Neural cell (in vitro differentiated cells): ENCODE results near the gene PDK2. TPM values are rescaled to one million over a fixed set of nuclear protein-coding genes. Genes with fewer than 3 reads are reported as not detected.

ENCODE experiments used
- H2AFZ ChIP-seq: fragments of 200-600, 300-800 bp; sonication (generic), shearing (Covaris generic); 2 replicates; pipeline ENCODE4 v1.6.0; 2014; ENCODE audit warnings: low read depth, mild to moderate bottlenecking, antibody characterized with exemption, low read length, moderate library complexity
- H3F3A ChIP-seq: fragments of 200-600 bp; shearing (Covaris generic); 2 replicates; pipeline ENCODE4 v1.6.1; 2016; ENCODE audit warnings: mild to moderate bottlenecking, moderate library complexity, mixed read lengths, antibody characterized with exemption, low read length; ENCODE audit not compliant: insufficient read depth, poor library complexity, severe bottlenecking
- H3K27ac ChIP-seq: fragments of 200-600, 300-800 bp; sonication (generic), shearing (Covaris generic); 2 replicates; pipeline ENCODE4 v1.5.1; 2014; ENCODE audit warnings: mild to moderate bottlenecking, low read length, moderate library complexity
- H3K27me3 ChIP-seq: fragments of 300-800, 200-600 bp; sonication (generic), shearing (Covaris generic); 2 replicates; pipeline ENCODE4 v1.6.0; 2014; ENCODE audit warnings: mild to moderate bottlenecking, low read depth, low read length, moderate library complexity; ENCODE audit not compliant: insufficient read depth
- H3K36me3 ChIP-seq: fragments of 300-800, 200-600 bp; sonication (generic), shearing (Covaris generic); 2 replicates; pipeline ENCODE4 v1.5.1; 2014; ENCODE audit warnings: mild to moderate bottlenecking, antibody characterized with exemption, low read length, moderate library complexity; ENCODE audit not compliant: insufficient read depth
- H3K4me2 ChIP-seq: fragments of 300-800, 200-600 bp; sonication (generic), shearing (Covaris generic); 2 replicates; pipeline ENCODE4 v1.6.0; 2014; ENCODE audit warnings: mild to moderate bottlenecking, low read length
- H3K4me3 ChIP-seq: fragments of 300-800, 200-600 bp; sonication (generic), shearing (Covaris generic); 2 replicates; pipeline ENCODE4 v1.5.1; 2014; ENCODE audit warnings: mild to moderate bottlenecking, low read length, moderate library complexity
- H3K79me2 ChIP-seq: fragments of 200-600 bp; shearing (Covaris generic); replicated peaks from 2 replicates; pipeline ENCODE4 v1.6.0; 2014; ENCODE audit warnings: mild to moderate bottlenecking, low read length, moderate library complexity; ENCODE audit not compliant: insufficient read depth
- H3K9ac ChIP-seq: fragments of 300-800, 200-600 bp; sonication (generic), shearing (Covaris generic); 2 replicates; pipeline ENCODE4 v1.6.1; 2016; ENCODE audit warnings: mild to moderate bottlenecking, low read length, mixed read lengths
- H3K9me2 ChIP-seq: fragments of 200-600 bp; shearing (Covaris generic); 2 replicates; pipeline ENCODE4 v1.6.1; 2016; ENCODE audit warnings: mild to moderate bottlenecking, low read length, mixed read lengths; ENCODE audit not compliant: insufficient read depth
- H3K9me3 ChIP-seq: fragments of 200-600, 300-800 bp; sonication (generic), shearing (Covaris generic); 2 replicates; pipeline ENCODE4 v1.6.1; 2016; ENCODE audit warnings: mild to moderate bottlenecking, mixed run types, low read length, moderate library complexity, mixed read lengths
- H4K20me1 ChIP-seq: fragments of 200-600 bp; shearing (Covaris generic); 2 replicates; pipeline ENCODE4 v1.6.1; 2016; ENCODE audit warnings: mild to moderate bottlenecking, mixed run types; ENCODE audit not compliant: insufficient read depth
- CTCF ChIP-seq: fragments of 450-650 bp; IDR thresholded peaks from 2 replicates; pipeline ENCODE4 v1.5.1; 2014; ENCODE audit warnings: antibody characterized with exemption, mild to moderate bottlenecking, moderate library complexity; ENCODE audit not compliant: poor library complexity, severe bottlenecking
- EP300 ChIP-seq: fragments of 450-650 bp; conservative IDR thresholded peaks from 2 replicates; pipeline ENCODE4 v1.6.1; 2014; ENCODE audit warnings: antibody characterized with exemption, mild to moderate bottlenecking, moderate library complexity; ENCODE audit not compliant: poor library complexity, severe bottlenecking
- EZH2 ChIP-seq: fragments of 200-600, 300-800 bp; shearing (Covaris generic), sonication (generic); IDR thresholded peaks from 2 replicates; pipeline ENCODE4 v1.6.1; 2014; ENCODE audit warnings: antibody characterized with exemption, low read length, borderline replicate concordance, mild to moderate bottlenecking; ENCODE audit not compliant: insufficient read depth, poor library complexity, severe bottlenecking
- MXI1 ChIP-seq: fragments of 450-650 bp; conservative IDR thresholded peaks from 2 replicates; pipeline ENCODE4 v1.6.1; 2014; ENCODE audit warnings: antibody characterized with exemption, mild to moderate bottlenecking; ENCODE audit not compliant: poor library complexity, severe bottlenecking
- POLR2AphosphoS5 ChIP-seq: IDR thresholded peaks from 2 replicates; pipeline ENCODE4 v1.6.1; 2012
- RAD21 ChIP-seq: fragments of 450-650 bp; conservative IDR thresholded peaks from 2 replicates; pipeline ENCODE4 v1.6.1; 2014; ENCODE audit warnings: antibody characterized with exemption, mild to moderate bottlenecking, moderate library complexity
- REST ChIP-seq: IDR thresholded peaks from 2 replicates; pipeline ENCODE4 v1.6.1; 2012; ENCODE audit warnings: borderline replicate concordance
- SMC3 ChIP-seq: fragments of 450-650 bp; conservative IDR thresholded peaks from 2 replicates; pipeline ENCODE4 v1.6.1; 2014; ENCODE audit warnings: antibody characterized with exemption, mild to moderate bottlenecking, moderate library complexity; ENCODE audit not compliant: poor library complexity
- TAF1 ChIP-seq: IDR thresholded peaks from 2 replicates; pipeline ENCODE4 v1.6.1; 2012; ENCODE audit warnings: low read depth
- polyA plus RNA-seq: library from polyadenylated mRNA; depleted of rRNA; stranded (reverse); fragments of >200 nt; gene quantifications from 2 replicates; pipeline ENCODE4 v1.2.3, GENCODE V29; 2014

PDK2 gene
- polyA plus RNA-seq, 1 donor from 2014 or later = 36.2 TPM

GRCh38 chr17:50109785-50110184 lies 14.6 kb downstream of the PDK2 start:
- peaks cover 7% of the 10 kb centered on the region for H3K36me3 ChIP-seq
- TF ChIP-seq CTCF = no peak
- TF ChIP-seq RAD21 = no peak
- TF ChIP-seq REST = no peak
- no peak for TF ChIP-seq EZH2
- TF ChIP-seq TAF1 = no peak
- TF ChIP-seq POLR2AphosphoS5 = no peak
- no peak for TF ChIP-seq SMC3
- TF ChIP-seq MXI1 = no peak
- TF ChIP-seq EP300 = no peak

GRCh38 chr17:50110591-50111349 lies 15.6 kb downstream of the PDK2 start:
- Histone ChIP-seq H2AFZ (no peak overlapping the region), H3K79me2 (no peaks in the 10 kb centered on the region), H3K4me2 (no peak overlapping the region), H3K9me2 (no peaks in the 10 kb centered on the region), H3K4me3 (no peak overlapping the region), H3K27ac (no peak overlapping the region), H3K36me3 (peaks cover 7% of the 10 kb centered on the region), H3K27me3 (no peaks in the 10 kb centered on the region), H3K9me3 (no peaks in the 10 kb centered on the region), H3K9ac (no peak overlapping the region), H4K20me1 (no peaks in the 10 kb centered on the region), H3F3A (no peaks in the 10 kb centered on the region)
- TF ChIP-seq POLR2AphosphoS5 (no peak), REST (no peak), CTCF (no peak), EP300 (no peak), MXI1 (no peak), SMC3 (no peak), EZH2 (no peak), RAD21 (no peak), TAF1 (no peak)

More at GRCh38 chr17:50109785-50110184, 14.6 kb downstream of the PDK2 start:
- no peaks in the 10 kb centered on the region for H3F3A ChIP-seq
- no peak overlapping the region for H3K27ac ChIP-seq
- H3K4me3 ChIP-seq = no peak overlapping the region
- H3K9me2 ChIP-seq = no peaks in the 10 kb centered on the region
- no peaks in the 10 kb centered on the region for H4K20me1 ChIP-seq
- no peak overlapping the region for H3K9ac ChIP-seq
- H3K79me2 ChIP-seq = no peaks in the 10 kb centered on the region
- no peak overlapping the region for H3K4me2 ChIP-seq
- H2AFZ ChIP-seq = no peak overlapping the region
- no peaks in the 10 kb centered on the region for H3K9me3 ChIP-seq
- H3K27me3 ChIP-seq = no peaks in the 10 kb centered on the region
